ENCODE results near the gene RNF181.
"Not testable (repeated sequence)": the region's sequence is repeated elsewhere in the genome, so short reads cannot be mapped to it uniquely, and the experiment has no call there.

RNF181 gene, protein sequence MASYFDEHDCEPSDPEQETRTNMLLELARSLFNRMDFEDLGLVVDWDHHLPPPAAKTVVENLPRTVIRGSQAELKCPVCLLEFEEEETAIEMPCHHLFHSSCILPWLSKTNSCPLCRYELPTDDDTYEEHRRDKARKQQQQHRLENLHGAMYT

GRCh38 chr2:85595301-85596025 lies at the start of gene RNF181:
Gene RNF181, plus strand, starts transcription at chr2:85595745. Its CDS starts 19 bp downstream, at chr2:85595764.
- peak; percentile 98 for DNase-seq (ENCODE audit: low read depth)

GRCh38 chr2:85545780-85546240 lies 49.7 kb upstream of the RNF181 start:
- DNase-seq (ENCODE audit: low read depth): no peak

DNA sequence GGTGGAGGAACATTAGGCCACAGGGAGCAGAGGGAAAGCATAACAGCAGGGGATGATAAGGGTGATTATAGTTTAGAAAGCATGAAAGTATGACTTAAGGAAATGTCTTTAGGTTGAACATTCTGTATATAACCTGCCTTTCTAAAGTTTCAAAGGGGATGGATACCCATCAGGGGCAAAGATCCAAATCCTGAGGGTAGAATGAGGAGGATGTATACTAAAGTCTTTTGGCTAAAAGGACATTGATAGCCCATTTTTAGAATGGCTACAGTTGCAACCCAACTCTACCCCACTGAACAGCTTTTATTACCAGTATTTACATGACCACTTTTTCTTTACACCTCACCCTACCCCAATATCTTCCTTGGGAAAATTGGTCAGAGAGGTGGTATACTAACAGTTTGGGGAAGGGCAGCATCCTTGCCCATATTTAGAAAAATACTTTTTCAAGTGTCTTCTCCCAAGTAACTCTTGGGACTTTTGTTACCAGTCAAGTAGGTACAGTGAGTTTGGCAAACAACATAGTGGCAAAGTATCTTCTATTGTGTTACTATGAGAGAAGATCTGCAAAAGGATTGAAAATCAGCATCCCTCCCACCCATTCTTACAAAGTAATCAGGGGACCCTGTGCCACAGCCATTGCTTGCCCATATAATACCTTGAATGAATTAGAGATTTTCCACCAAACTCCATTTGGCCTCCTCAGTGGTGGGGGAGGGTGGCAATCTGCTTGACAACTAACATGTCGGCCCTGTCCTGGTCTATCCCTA lies 48.3 kb upstream of the RNF181 start:
- no peak for DNase-seq (ENCODE audit: low read depth)

- no peak for DNase-seq (ENCODE audit: low read depth)
Observed at GRCh38 chr2:85547859-85548607, 47.5 kb upstream of the RNF181 start.

GRCh38 chr2:85548608-85548900 lies 47.0 kb upstream of the RNF181 start:
- no peak for DNase-seq (ENCODE audit: low read depth)

GRCh38 chr2:85549095-85549494 lies 46.5 kb upstream of the RNF181 start:
- no peak for DNase-seq (ENCODE audit: low read depth)

- DNase-seq (ENCODE audit: low read depth): peak; percentile 75
Observed at GRCh38 chr2:85549826-85550225, 45.7 kb upstream of the RNF181 start.

DNA sequence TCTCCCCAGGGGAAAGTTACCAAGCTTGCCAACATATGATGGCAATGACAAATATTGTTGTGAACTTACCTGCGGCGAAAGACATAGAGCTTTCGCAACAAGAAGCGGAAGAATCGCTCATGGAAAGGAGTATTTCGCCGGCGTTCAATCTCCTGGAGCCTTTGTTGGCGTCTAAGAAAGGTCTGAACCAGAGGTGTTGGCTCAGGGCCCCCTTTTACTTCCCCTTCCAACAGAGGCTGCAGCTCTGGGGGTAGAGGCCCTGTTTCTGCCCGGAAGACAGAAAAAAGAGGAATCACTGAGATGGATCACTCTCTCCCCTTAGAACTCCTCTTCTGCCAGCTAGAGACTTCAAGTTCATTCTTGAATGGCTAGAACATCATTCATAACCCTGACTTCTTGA lies 45.1 kb upstream of the RNF181 start:
- no peak for DNase-seq (ENCODE audit: low read depth)

DNA sequence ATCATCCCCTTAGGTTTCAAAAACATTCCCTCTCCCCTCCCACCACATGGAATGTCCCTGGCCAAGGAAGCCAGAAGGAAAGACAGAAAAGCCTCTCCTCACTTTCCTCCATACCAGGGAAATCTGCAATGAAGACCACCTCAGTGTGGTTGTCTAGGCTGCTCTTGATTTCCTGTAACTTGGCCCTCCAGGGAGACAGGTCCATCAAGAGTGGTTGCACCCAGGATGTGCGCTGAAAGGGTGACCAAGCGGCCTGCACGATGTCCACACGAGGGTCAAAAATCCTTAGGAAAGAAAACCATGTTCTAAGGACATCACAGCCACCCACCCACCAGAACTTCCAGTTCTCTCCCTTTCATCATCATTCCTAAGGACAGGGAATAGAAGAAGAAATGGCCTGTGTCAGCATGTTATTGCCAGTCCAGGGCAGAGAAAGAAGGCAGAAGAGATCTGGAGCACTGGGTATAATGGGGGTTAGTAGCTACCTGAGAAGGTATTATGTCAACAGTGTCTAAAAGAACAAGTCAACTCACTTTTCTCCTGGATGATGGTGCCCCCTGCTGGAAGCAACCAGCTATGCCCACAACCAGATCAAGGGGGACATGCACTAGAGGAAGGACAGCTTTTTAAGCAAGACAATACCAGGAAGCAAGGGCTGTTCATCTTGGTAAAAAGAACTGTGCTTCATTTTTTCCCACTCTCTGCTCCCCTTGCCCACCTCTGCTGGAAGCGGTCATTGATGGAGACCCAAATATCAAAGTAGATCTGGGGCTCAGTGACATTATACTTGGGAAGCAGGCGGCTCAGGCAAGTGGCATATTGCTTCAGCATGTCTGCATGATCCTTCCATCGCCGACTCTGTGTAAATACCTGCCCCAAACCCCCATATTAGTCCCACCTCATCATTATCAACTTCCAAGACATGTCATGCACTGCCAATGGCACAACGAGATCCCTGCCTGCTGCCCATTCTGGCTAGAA lies 43.6 kb upstream of the RNF181 start:
- peak; percentile 61 for DNase-seq (ENCODE audit: low read depth)

- DNase-seq (ENCODE audit: low read depth): no peak
Observed at GRCh38 chr2:85553184-85553583, 42.4 kb upstream of the RNF181 start.

GRCh38 chr2:85554980-85555612 lies 40.4 kb upstream of the RNF181 start:
- no peak for DNase-seq (ENCODE audit: low read depth)

DNA sequence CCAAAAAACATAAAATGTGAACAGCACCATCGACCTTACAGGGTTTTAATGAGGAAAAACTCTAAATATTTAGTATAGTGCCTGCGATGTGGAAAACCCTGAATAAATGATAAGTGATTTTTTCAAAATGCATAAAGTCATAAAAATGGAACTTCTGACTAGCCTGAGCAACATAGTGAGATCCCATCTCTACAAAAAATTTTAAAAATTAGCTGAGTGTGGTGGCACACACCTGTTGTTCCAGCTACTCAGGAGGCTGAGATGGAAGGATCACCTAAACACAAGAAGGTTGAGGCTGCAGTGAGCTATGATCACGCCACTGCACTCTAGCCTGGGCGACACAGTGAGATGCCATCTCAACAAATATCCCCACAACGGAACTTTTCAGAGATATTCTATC lies 38.4 kb upstream of the RNF181 start:
- no peak for DNase-seq (ENCODE audit: low read depth)

DNA sequence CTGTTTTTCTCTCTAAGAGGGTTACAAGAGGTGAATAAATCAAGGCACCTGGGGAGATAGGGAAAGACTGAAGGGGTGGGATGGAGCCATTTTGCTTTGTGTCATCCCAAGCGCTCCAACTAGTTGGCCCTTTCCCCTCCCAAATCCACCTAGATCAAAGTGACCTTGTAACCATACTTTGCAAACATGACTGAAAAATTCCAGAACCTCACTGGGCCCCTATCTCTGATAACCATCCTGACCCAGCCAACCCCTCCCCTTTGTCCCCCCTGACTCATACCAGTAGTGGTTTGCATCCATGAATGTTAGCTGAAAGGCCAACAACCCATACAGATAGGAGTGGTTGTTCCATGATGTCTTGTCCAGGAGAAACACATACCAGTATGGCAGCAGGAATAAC lies 37.4 kb upstream of the RNF181 start:
- DNase-seq (ENCODE audit: low read depth): no peak

GRCh38 chr2:85560403-85560726 lies 35.2 kb upstream of the RNF181 start:
- not testable (repeated sequence) for DNase-seq (ENCODE audit: low read depth)

- DNase-seq (ENCODE audit: low read depth): no peak
Observed at GRCh38 chr2:85560812-85561279, 34.7 kb upstream of the RNF181 start.

- DNase-seq (ENCODE audit: low read depth): peak; percentile 80
Observed at GRCh38 chr2:85561280-85562212, 34.0 kb upstream of the RNF181 start, which contains the start of gene GGCX. Gene GGCX, minus strand, starts transcription at chr2:85561493. Its CDS starts 65 bp downstream, at chr2:85561428.

DNA sequence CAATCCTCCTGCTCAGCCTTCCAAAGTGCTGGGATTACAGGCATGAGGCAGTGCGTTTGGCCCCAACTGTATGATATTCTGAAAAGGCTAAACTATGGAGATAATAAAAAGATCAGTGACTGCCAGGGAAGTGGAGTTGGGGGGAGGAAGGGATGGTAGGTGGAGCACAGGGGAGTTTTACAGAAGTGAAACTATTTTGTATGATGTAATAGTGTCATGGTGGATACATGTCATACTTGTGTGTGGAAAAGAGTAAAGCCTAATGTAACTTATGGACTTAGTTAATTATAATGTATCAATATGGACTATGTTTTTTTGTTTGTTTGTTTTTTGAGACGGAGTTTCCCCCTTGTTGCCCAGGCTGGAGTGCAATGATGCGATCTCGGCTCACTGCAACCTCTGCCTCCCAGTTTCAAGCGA lies 31.4 kb upstream of the RNF181 start:
- no peak for DNase-seq (ENCODE audit: low read depth)

GRCh38 chr2:85566265-85566664 lies 29.3 kb upstream of the RNF181 start:
- no peak for DNase-seq (ENCODE audit: low read depth)

- DNase-seq (ENCODE audit: low read depth): no peak
Observed at GRCh38 chr2:85575739-85576138, 19.8 kb upstream of the RNF181 start.

DNA sequence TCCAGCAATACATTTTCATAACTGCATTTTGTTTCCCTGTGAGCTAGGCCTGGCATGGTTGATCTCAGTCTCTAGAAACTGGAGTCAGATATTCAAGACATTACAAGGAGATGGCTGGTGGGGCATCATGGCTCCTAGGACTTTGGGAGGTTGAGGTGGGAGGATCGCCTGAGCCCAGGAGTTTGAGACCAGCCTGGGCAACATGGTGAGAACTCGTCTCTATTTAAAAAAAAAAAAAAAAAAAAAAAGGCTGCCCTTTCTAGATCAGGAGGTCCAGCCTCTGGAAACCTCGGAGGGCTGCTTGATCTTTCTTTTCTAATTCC lies 18.5 kb upstream of the RNF181 start:
- no peak for DNase-seq (ENCODE audit: low read depth)

Data from fibroblast of the conjunctiva (primary cell).